ACC112 (cell line): ENCODE measurements around the gene KRTAP10-10.

Source experiments
- H2AFZ ChIP-seq: fragments of 200-600 bp; sonication (generic); one replicate; pipeline ENCODE4 v1.6.0; 2017; ENCODE audit warnings: antibody characterized with exemption, low read length; ENCODE audit not compliant: unreplicated experiment
- H3K27ac ChIP-seq: fragments of 200-600 bp; sonication (generic); 2 replicates; pipeline ENCODE4 v1.5.1; 2014; ENCODE audit warnings: low read depth, mild to moderate bottlenecking, antibody characterized with exemption, low read length, moderate library complexity
- H3K27me3 ChIP-seq: fragments of 200-600 bp; sonication (generic); 2 replicates; pipeline ENCODE4 v1.6.1; 2014; ENCODE audit warnings: mild to moderate bottlenecking, antibody characterized with exemption, low read length, moderate library complexity, mixed read lengths; ENCODE audit not compliant: insufficient read depth
- H3K36me3 ChIP-seq: fragments of 200-600 bp; sonication (generic); 2 replicates; pipeline ENCODE4 v1.6.1; 2016; ENCODE audit warnings: mild to moderate bottlenecking, antibody characterized with exemption, low read length, moderate library complexity, mixed read lengths; ENCODE audit not compliant: insufficient read depth
- H3K4me1 ChIP-seq: fragments of 200-600 bp; sonication (generic); one replicate; pipeline ENCODE4 v1.6.1; 2016; ENCODE audit warnings: low read length, mixed read lengths; ENCODE audit not compliant: insufficient read depth, unreplicated experiment, control insufficient read depth
- H3K4me3 ChIP-seq: fragments of 200-600 bp; sonication (generic); 2 replicates; pipeline ENCODE4 v1.5.1; 2014; ENCODE audit warnings: mild to moderate bottlenecking, low read depth, low read length
- H3K79me2 ChIP-seq: fragments of 200-600 bp; sonication (generic); one replicate; pipeline ENCODE4 v1.6.0; 2016; ENCODE audit warnings: low read length; ENCODE audit not compliant: control insufficient read depth, unreplicated experiment, insufficient read depth

Gene KRTAP10-10

DNA sequence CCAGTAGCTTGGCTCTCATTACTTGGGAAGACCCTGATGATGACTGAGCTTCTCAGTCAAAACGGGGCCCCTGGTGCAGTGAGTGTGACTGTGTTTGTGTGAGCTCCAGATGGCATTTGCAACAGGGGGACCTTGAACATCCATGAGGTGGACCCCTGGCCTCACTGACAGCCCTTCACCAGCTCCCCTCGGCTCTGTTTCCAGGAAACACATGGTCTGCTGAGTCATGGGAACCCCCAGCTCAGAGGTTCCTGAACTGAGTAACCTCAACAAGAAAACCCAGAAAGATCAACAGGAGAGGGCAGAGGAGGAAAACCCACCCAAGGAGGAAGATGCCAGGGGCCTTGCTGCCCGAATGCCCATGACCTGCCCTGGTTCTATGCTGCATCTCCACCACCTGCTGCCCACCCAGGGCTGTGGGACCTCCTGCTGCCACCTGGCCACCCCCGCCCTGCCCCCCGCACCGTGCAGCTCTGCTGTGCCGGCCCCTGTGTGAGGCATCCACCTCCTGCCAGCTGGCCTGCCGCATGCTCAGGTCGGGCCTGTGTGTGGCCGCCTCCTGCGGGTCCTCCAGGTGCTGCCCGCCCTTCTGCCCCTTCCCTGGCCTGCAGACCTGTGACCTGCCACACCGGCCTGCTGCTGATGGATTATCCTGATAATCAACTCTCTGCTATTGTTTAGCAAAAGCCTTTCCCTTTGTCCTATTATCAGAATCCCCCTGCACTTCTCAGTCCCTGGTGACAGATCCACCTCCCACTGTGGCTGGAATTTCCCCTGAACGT is 49.0 kb downstream of the KRTAP10-10 start:
- peaks cover 69% of the 10 kb centered on the region for H3K27me3 ChIP-seq
- no peaks in the 10 kb centered on the region for H3K36me3 ChIP-seq
- H3K79me2 ChIP-seq, result no peaks in the 10 kb centered on the region
- H3K4me3 ChIP-seq, result no peak overlapping the region
- H2AFZ ChIP-seq, result no peak overlapping the region
- no peak overlapping the region for H3K27ac ChIP-seq
- no peaks in the 10 kb centered on the region for H3K4me1 ChIP-seq

DNA sequence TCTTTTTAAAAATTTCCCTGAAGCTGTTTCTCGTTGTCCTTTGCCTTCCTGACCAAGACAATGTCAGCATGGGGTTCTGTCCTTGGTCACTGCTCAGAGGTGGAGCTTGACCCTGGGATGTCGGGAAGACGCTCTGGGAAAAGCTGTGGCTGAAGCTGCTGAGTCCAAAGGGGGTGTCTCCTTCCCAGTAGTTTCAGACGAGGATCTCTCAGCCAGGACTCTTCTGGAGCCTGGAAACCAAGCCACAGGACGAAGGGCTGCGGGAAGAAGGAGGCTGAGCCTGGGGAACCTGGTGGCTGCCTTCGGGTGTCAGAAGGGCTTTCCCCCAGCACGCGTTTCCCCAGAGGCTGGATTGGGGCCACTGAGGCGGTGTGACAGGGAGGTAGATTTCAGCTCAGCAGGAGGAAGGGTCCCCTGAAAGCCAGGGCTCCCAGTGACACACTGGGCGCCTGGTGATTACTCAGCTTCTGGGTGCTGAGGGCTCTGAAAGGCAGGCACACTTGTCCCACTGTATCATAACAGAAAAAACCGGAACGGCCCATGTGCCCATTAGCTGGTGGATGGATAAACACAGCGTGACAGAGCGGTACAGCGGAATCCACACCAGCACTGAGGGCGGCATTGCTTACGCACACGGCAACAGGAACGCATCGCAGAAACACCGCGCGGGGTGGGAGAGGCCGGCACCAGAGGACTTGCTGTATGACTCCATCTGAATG is 49.8 kb downstream of the KRTAP10-10 start:
- peaks cover 77% of the 10 kb centered on the region for H3K27me3 ChIP-seq
- H2AFZ ChIP-seq, result no peak overlapping the region
- no peaks in the 10 kb centered on the region for H3K4me1 ChIP-seq
- no peaks in the 10 kb centered on the region for H3K79me2 ChIP-seq
- no peak overlapping the region for H3K27ac ChIP-seq
- H3K4me3 ChIP-seq, result no peak overlapping the region
- no peaks in the 10 kb centered on the region for H3K36me3 ChIP-seq

DNA sequence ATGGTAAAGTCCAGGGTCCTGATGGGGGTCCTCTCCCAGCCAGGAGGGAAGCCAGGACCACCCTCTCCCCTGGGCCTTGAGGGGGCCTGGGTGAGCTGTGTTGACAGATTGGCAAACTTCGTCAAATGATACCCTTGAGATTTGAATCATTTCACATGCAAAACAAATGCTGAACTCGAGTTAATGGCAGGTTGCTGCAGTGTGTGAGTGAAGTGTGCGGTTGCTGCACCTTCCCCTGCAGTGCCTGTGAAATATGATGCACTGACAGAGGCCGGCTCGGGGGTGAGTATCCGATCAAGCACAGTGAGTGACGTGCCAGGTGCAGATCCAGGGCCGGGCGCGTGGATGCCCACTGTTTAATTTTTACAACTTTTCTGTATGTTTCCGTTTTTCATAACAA is 50.5 kb downstream of the KRTAP10-10 start:
- no peak overlapping the region for H2AFZ ChIP-seq
- H3K27ac ChIP-seq, result no peak overlapping the region
- no peak overlapping the region for H3K4me3 ChIP-seq
- no peaks in the 10 kb centered on the region for H3K79me2 ChIP-seq
- no peaks in the 10 kb centered on the region for H3K36me3 ChIP-seq
- H3K4me1 ChIP-seq, result no peaks in the 10 kb centered on the region
- peaks cover 75% of the 10 kb centered on the region for H3K27me3 ChIP-seq
